ENCODE measurements around the gene MVB12B.

Gene MVB12B

GRCh38 chr9:126515873-126516505 lies 189.4 kb downstream of the MVB12B start:
- FAIRE-seq (no peak), DNase-seq (ENCODE audit: low spot score) (no peak)

- DNase-seq (ENCODE audit: low spot score) (no peak), FAIRE-seq (no peak)
These were observed 189.9 kb downstream of the MVB12B start for GRCh38 chr9:126516561-126516935.

- DNase-seq (ENCODE audit: low spot score) (no peak), FAIRE-seq (no peak)
These were observed 190.6 kb downstream of the MVB12B start for GRCh38 chr9:126516936-126517832.

GRCh38 chr9:126517833-126518356 lies 191.3 kb downstream of the MVB12B start:
- DNase-seq (ENCODE audit: low spot score) (no peak), FAIRE-seq (no peak)

DNA sequence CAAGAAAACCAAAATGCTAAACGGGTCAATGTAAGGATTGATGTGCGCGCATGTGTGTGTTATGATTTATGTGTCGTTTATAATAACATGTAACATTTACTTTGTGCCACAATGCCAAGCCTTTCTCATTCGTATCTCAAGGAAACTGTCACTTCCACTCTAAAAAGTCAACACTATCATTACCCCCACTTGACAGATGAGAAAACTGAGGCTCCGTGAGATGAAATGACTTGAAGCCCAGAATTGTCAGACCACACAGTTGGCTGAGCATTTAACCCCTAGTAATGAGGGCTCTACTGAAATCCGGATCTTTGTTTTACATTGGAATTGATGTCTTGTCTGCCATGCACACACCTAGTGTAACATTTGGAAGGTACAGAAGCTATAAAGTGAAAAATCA lies 192.1 kb downstream of the MVB12B start:
- FAIRE-seq = no peak
- DNase-seq (ENCODE audit: low spot score) = no peak

- FAIRE-seq = no peak
- no peak for DNase-seq (ENCODE audit: low spot score)
These were observed 193.2 kb downstream of the MVB12B start for GRCh38 chr9:126519660-126520420.

GRCh38 chr9:126520453-126520852 lies 193.8 kb downstream of the MVB12B start:
- FAIRE-seq (no peak), DNase-seq (ENCODE audit: low spot score) (no peak)

DNA sequence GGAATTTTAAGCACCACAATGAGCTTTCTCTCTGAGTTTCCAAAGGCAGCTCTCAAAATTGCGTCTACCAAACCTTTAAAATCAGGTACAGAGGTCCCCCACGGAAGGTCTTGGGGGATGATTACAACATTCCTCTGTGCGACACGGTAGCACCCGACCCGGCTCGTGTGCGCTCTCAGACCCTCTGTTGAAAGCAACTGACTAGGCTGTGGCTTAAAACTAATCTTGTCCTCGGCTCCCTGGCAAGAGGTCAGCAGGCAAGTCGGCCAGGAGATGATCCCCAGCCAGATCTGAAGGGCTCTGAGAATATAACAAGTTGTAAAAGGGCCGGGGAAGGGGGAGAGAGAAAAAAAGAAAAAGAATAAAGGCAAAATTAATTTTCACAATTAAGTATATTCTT lies 194.5 kb downstream of the MVB12B start:
- no peak for FAIRE-seq
- no peak for DNase-seq (ENCODE audit: low spot score)

- DNase-seq (ENCODE audit: low spot score) = no peak
- FAIRE-seq = no peak
These were observed 194.9 kb downstream of the MVB12B start for GRCh38 chr9:126521551-126521950.

GRCh38 chr9:126521976-126522590 lies 195.5 kb downstream of the MVB12B start:
- FAIRE-seq (no peak), DNase-seq (ENCODE audit: low spot score) (no peak)

- no peak for FAIRE-seq
- DNase-seq (ENCODE audit: low spot score) = no peak
These were observed 196.2 kb downstream of the MVB12B start for GRCh38 chr9:126522612-126523356.

DNA sequence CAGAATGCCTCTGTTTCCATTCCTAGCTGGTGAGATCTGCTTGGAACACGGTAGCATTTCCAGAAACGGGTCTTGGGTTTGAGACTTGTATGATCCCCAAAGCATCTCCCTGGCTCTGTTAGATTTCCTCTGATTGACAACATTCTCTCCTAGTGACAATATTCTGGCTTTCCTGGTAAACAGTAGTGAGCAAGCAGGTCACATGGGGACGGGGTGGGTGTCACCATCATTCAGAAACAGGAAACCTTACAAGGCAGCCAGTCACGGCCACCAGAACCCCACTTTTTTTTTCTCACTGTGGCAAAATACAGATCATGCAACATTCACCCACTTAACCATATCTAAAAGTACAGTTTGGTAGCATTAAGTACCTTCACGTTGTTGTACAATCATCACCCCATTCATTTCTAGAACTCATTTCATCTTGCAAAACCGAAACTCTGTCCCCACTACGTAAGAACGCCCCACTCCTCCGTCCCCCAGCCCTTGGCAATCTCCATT lies 197.0 kb downstream of the MVB12B start:
- FAIRE-seq = no peak
- no peak for DNase-seq (ENCODE audit: low spot score)

DNA sequence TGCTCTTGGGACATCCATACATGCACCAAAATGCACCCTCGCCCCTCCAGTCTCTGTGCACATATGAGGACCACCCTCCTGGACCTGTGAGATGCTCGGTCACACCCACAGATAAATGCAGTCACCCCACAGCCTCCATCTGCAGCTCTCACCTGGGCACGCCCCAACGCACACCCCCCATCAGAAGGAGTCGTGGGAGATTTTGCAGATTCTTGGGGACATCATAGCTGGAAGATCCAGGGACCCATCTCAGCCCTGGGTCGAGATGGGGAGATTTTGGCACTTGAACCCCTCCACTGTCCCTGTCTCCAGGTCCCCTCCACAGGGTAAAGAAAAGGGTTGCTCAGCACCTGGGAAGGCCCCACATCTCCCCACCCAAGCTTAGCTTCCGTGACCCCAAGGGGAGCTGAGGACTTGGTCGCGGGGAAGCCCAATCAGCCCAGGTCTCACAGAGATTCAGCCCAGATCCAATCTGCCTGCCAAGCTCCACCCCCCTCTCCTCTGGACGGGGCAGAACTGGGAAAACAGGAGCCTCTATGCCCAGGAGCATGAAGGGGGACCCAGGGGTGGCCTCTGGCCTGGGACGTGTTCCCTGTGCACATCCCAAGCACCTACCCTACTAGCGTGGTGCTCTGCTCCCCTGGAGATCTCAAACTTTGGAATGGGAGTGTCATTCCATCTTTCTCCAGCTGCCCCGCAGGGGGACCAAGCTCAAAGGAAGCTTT lies 197.9 kb downstream of the MVB12B start:
- no peak for DNase-seq (ENCODE audit: low spot score)
- FAIRE-seq = no peak

- FAIRE-seq = no peak
- DNase-seq (ENCODE audit: low spot score) = no peak
These were observed 199.8 kb downstream of the MVB12B start for GRCh38 chr9:126526218-126527108.

DNA sequence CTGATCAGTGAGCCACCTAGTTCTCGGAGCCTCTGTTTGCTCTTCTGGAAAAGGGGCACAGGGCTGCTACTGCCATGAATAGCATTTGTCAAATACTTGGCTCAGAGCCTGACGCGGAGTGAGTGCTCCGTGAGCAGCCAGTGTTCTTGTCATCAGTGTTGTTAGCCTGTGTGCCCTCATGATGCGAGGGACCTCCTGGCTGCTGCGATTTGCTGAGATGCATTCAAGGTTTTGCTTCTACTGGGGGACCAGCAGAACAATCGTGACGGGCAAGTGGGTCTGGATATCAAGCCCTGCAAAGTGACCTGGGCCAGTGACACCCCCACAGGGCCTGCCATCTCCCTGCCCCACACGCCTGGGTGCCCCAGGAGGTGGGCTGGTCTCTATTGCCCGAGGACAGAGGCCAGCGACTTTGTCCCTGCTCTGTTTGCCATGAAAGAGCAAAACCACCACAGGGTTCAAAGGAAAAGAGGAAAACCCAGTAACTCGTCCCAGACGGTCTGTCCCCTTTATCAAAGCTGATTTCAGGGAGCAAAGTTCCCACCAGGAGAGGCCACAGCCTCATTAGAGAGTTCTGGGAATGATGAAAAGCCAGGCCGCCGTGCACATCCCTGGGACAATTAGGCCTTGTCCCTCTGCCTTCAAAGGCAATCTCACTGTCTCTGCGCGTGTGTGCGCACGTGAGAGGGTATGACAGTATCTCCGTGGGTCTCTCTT lies 200.6 kb downstream of the MVB12B start:
- FAIRE-seq (no peak), DNase-seq (ENCODE audit: low spot score) (no peak)

DNA sequence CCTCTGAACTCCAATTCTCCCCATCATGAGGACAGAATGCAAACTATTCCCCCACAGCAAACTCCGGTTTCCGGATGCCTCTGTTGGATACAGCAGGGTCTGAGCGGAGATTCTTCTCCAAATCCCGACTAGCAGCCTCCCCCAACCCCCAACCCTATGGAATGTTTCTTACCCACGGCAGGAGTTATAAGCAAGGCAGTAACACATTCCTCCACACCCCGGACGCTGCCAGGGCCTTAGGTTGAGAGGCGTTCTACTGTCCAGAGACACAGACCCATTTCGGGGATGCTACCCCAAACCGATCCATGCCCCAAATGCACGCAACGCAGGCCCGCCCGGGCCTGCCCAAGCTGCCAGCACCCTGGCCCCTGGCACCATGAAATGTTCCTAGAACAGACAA lies 201.5 kb downstream of the MVB12B start:
- FAIRE-seq = no peak
- no peak for DNase-seq (ENCODE audit: low spot score)

DNA sequence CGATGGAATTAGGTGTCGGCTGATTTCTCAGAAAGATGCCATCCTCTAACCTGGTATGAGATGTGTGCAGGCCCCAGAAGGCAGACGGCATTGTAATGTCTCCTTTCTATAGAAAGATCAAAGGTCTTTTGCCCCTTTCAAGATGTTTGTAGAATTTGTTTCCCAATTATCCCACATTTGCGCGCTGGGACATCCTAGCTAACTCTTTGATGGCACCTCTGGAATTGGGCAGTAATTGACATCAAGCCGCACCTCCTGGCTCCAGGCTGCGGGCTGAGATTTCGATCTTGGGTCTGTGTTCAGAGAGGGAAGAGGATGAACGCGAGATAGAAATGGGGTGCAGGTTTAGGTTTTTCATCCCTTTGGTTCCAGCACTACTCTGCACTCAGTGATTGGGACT lies 202.3 kb downstream of the MVB12B start:
- FAIRE-seq (no peak), DNase-seq (ENCODE audit: low spot score) (no peak)

GRCh38 chr9:126531035-126531571 lies 204.5 kb downstream of the MVB12B start:
- DNase-seq (ENCODE audit: low spot score) (no peak), FAIRE-seq (no peak)

Measured in RCC 7860 (cell line).